GM21529 (cell line): ENCODE data around the gene DCBLD1.
"Not testable (repeated sequence)": the region's sequence is repeated elsewhere in the genome, so short reads cannot be mapped to it uniquely, and the experiment has no call there.

ENCODE experiments used
- ATAC-seq: cut with Tn5 transposase; IDR thresholded peaks from one replicate; pipeline ENCODE4 v1.9.1; 2021; ENCODE audit not compliant: unreplicated experiment

Gene DCBLD1

GRCh38 chr6:117497237-117497636 lies 14.8 kb downstream of the DCBLD1 start:
- no peak for ATAC-seq

DNA sequence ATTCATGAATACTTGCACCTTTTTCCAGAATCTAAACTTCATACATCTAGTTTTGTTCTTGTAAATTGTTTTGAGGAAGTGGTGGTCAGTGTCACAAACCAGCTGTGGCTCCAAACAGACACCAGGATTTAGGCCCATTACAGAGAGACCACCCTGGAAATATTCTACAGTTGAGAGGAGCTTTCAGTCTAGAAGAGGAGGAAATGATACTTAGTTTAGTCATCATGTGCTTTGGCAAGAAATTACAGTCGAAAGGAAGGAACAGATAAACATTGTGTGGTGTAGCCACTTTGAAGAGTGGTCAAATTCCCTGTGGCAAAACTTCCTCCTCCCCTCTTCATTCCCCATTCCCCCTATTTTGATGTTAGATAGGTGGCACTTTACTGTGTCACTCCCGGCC lies 15.7 kb downstream of the DCBLD1 start:
- ATAC-seq = peak; percentile 71

- no peak for ATAC-seq
These were observed 19.2 kb downstream of the DCBLD1 start for GRCh38 chr6:117501722-117502121.

GRCh38 chr6:117502580-117502979 lies 20.1 kb downstream of the DCBLD1 start:
- ATAC-seq = no peak

DNA sequence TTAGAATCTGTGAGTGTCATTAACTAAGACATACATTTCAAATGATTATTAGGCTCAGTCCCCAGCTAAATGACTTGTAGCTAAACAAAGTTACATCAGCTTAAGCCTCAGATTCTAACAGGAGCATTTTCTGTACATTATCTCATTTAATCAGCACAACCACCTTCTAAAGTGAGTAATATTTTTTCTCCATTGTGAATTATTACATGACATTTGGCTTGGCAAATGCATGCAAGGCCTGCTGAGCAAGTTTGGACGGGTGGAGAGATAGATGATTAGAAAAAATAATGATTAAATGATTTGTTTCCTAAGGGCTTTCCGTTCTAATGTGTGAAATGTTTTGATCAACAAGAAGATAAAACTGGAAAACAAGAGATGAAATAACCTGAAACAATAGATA lies 20.7 kb downstream of the DCBLD1 start:
- ATAC-seq = no peak

- ATAC-seq = no peak
These were observed 22.1 kb downstream of the DCBLD1 start for GRCh38 chr6:117504478-117505144.

- ATAC-seq = no peak
These were observed 22.8 kb downstream of the DCBLD1 start for GRCh38 chr6:117505311-117505710.

DNA sequence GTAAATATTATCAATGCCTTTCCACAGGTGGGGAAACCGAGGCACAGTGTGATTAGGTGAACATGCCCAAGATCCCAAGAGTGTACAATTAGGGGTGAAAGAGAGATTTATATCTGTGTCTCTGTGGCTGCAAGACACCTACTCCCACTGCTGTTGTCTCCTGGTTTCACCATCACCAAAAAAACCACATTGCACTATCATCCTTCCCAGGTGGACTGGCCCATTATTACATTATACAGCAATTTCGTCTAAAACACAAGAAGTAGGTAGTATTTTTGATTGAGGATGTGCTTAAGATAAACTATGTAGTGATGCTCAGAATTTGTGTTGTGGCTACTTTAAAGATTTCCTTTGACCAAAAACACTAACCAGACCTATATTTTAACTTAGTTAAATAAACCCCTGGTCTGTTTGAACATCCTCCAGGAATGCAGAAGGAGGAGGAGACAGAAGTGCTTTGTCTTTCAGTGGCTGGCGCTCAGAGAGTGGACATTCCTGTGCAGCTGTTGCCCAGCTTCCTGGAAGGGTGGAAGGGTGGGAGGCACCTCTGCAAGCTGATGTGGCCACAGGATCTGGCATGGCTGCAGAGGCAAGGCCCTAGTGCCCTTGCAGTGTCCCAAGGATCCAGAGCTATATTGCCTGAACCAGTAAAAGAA lies 23.8 kb downstream of the DCBLD1 start:
- ATAC-seq = no peak

DNA sequence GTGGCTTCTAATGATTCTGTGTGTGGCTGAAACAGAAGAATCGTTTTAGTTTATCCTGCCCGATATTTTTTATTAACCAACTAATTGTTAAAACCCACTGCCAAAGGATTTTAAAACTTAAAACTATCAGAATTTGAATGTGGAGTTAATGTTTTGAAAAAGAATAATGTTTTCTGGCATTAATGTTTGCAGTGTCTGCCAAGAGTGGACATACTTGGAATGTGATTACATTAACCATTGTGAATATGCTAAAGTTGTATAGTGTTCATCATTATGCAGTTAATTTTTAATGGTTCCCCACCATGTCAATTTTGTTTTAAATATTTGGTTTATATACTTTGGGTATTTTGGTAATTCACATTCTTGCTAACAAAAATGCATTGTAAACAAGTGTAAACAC lies 24.4 kb downstream of the DCBLD1 start:
- ATAC-seq = no peak

DNA sequence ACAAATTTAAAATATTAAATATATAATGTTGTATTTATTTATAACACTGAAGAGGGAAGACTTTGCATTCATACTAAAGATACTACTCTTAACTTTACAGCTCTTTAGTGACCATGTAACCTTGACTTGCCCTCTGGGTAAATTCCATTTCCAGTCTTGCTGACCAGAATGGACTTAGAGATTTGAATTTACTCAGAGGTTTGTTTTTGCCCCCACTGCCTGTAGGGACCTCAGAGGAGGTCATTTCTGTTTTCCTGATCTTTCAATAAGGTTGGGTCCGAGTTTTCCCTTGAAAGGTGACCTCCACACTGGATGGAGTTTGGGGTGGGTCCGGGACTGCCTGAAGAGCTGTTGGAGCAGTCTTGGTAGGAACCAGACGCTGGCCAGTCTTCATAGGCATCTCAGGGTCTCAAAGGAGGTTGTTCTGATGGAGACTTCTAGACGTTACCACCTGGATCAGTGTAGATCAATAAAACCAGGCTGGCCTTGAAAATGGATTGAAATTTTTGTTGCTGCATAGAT lies 26.0 kb downstream of the DCBLD1 start:
- no peak for ATAC-seq

GRCh38 chr6:117509021-117509420 lies 26.5 kb downstream of the DCBLD1 start:
- no peak for ATAC-seq

GRCh38 chr6:117512056-117512828 lies 29.8 kb downstream of the DCBLD1 start:
- ATAC-seq = no peak

DNA sequence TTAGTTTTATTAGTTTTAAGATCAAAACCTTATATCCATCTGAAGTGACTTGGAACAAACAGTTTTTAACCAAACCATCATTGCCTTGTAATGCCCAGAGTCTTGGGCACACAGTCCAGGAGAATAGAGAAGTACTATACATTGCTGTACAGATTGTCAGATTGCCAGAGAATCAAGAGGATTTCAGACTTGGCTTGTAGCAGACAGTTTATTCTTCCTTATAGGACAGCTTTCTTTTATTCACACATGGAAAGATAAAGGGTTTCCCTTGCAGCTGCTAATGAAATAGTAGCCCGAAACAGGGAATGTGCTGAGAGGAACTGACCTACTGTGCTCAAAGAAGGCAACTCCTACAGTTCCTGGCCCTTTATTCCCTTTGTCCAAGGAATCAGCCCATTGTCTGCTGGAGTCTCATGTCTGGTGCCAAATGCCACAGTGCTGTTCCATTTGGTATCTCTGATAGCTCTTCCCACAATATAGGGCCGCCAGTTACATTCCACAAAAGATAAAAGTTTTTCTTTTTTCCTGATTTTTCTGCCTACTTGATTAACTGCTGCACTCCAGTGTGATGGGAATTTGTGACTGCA lies 30.6 kb downstream of the DCBLD1 start:
- no peak for ATAC-seq

DNA sequence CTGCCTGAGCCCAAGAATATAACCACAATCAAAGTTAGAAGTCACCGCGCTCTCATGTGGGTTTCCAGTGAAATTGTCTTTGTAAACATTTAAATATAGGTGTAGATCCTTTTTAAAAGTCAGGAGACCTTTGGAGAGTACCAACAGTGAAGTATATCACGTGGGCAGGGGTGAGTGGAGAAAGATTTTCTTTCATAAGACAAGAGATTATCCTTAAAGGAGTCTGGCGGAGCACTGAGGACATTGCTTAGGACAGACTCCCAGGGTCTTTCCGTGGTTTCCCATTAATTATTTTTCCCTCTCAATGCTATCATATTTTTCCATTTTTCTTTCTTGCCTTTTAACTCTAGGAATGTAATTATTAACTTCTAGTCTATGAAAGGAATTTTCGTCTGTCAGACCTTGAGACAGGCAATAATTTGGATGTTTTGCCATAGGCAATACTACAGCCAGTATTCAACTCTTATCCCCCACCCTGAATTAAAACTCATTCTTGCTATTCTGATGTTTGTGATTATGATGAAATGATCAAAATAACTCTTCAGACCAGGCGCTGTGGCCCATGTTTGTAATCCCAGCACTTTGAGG lies 31.4 kb downstream of the DCBLD1 start:
- no peak for ATAC-seq

GRCh38 chr6:117514655-117515054 lies 32.2 kb downstream of the DCBLD1 start:
- no peak for ATAC-seq

- no peak for ATAC-seq
These were observed 32.9 kb downstream of the DCBLD1 start for GRCh38 chr6:117515326-117515725.

DNA sequence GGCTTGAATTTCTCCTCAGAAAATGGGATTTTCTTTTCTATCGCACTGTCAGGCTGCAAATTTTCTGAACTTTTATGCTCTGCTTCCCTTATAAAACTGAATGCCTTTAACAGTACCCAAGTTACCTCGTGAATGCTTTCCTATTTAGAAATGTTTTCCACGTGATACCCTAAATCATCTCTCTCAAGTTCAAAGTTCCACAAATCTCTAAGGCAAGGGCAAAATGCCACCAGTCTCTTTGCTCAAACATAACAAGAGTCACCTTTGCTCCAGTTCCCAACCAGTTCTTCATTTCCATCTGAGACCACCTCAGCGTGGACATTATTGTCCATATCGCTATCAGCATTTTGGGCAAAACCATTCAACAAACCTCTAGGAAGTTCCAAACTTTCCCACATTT lies 35.5 kb downstream of the DCBLD1 start:
- ATAC-seq = not testable (repeated sequence)

- no peak for ATAC-seq
These were observed 36.4 kb downstream of the DCBLD1 start for GRCh38 chr6:117518870-117519269.

- no peak for ATAC-seq
These were observed 38.3 kb downstream of the DCBLD1 start for GRCh38 chr6:117520603-117521395.

GRCh38 chr6:117521791-117522502 lies 39.5 kb downstream of the DCBLD1 start:
- ATAC-seq = no peak
